Type B pancreatic cell (in vitro differentiated cells): ENCODE results near the gene CD93. TPM values are rescaled to one million over a fixed set of nuclear protein-coding genes. Genes with fewer than 3 reads are reported as not detected.

Experiments
- DNase-seq: peaks from one replicate; pipeline ENCODE4 v3.0.0; 2021; ENCODE audit warnings: mixed read lengths; ENCODE audit not compliant: unreplicated experiment; ENCODE audit errors: extremely low spot score
- H3K27ac Mint-ChIP-seq: 2 replicates; pipeline ENCODE4 v1.8.0; 2021; ENCODE audit warnings: mild to moderate bottlenecking, mixed read lengths
- H3K27me3 Mint-ChIP-seq: 2 replicates; pipeline ENCODE4 v1.8.0; 2021; ENCODE audit warnings: mixed read lengths
- H3K36me3 Mint-ChIP-seq: 2 replicates; pipeline ENCODE4 v1.8.0; 2021; ENCODE audit warnings: mixed read lengths
- H3K4me1 Mint-ChIP-seq: one replicate; pipeline ENCODE4 v1.8.0; 2021; ENCODE audit warnings: mixed read lengths; ENCODE audit not compliant: unreplicated experiment
- H3K4me3 Mint-ChIP-seq: 2 replicates; pipeline ENCODE4 v1.8.0; 2021; ENCODE audit warnings: mild to moderate bottlenecking, mixed read lengths
- H3K9me3 Mint-ChIP-seq: 2 replicates; pipeline ENCODE4 v1.8.0; 2021; ENCODE audit warnings: mixed read lengths
- long read RNA-seq: library from polyadenylated mRNA; unstranded; transcript quantifications from one replicate; pipeline ENCODE4 v2.0.0, GENCODE V29; 2020
- total RNA-seq: library from RNA; stranded (reverse); gene quantifications from 2 replicates; pipeline ENCODE4 v1.2.1, GENCODE V29; 2021; ENCODE audit warnings: low replicate concordance
- TF ChIP-seq, protein P1 (sequence below): fragments of 200-600 bp; sonication (generic); conservative IDR thresholded peaks from 2 replicates; pipeline ENCODE4 v1.5.0; 2021; ENCODE audit warnings: antibody characterized with exemption, mild to moderate bottlenecking

CD93 gene, protein sequence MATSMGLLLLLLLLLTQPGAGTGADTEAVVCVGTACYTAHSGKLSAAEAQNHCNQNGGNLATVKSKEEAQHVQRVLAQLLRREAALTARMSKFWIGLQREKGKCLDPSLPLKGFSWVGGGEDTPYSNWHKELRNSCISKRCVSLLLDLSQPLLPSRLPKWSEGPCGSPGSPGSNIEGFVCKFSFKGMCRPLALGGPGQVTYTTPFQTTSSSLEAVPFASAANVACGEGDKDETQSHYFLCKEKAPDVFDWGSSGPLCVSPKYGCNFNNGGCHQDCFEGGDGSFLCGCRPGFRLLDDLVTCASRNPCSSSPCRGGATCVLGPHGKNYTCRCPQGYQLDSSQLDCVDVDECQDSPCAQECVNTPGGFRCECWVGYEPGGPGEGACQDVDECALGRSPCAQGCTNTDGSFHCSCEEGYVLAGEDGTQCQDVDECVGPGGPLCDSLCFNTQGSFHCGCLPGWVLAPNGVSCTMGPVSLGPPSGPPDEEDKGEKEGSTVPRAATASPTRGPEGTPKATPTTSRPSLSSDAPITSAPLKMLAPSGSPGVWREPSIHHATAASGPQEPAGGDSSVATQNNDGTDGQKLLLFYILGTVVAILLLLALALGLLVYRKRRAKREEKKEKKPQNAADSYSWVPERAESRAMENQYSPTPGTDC
- 0.05 TPM in 1 of 2 replicates, not detected in the other for total RNA-seq
- long read RNA-seq, result 0 reads

DNA sequence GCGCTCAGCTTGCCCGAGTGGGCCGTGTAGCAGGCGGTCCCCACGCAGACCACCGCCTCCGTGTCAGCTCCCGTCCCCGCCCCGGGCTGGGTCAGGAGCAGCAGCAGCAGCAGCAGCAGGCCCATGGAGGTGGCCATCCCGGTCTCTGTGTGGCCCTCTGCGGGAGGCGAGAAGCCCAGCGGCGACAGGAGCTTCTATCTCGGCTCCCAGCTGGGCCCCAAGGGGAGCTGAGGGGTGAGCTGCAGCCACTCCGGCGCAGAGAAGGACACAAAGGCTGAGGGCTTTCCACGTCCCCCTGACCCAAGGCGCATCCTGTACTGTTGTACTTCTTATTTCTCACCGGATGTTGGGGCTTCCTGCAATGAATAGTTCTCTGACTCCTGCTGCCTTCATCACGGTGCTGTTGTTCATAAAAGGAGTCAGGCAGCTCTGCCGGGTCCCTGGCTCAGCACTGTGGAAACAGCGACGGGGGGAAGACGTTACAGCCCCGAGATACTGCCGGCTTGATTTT is at the start of gene CD93:
CD93 (minus strand) TSS at position 269 of the 511 bp plus-strand sequence; CDS start at position 137, 132 bp downstream.
- peaks cover 24% of the 10 kb centered on the region for H3K4me1 Mint-ChIP-seq
- H3K27ac Mint-ChIP-seq, result no peak within 1 kb of the TSS
- H3K27me3 Mint-ChIP-seq, result peaks cover 22% of the 10 kb centered on the region
- no peaks in the 10 kb centered on the region for H3K9me3 Mint-ChIP-seq
- DNase-seq, result no peak
- TF ChIP-seq, protein P1, sequence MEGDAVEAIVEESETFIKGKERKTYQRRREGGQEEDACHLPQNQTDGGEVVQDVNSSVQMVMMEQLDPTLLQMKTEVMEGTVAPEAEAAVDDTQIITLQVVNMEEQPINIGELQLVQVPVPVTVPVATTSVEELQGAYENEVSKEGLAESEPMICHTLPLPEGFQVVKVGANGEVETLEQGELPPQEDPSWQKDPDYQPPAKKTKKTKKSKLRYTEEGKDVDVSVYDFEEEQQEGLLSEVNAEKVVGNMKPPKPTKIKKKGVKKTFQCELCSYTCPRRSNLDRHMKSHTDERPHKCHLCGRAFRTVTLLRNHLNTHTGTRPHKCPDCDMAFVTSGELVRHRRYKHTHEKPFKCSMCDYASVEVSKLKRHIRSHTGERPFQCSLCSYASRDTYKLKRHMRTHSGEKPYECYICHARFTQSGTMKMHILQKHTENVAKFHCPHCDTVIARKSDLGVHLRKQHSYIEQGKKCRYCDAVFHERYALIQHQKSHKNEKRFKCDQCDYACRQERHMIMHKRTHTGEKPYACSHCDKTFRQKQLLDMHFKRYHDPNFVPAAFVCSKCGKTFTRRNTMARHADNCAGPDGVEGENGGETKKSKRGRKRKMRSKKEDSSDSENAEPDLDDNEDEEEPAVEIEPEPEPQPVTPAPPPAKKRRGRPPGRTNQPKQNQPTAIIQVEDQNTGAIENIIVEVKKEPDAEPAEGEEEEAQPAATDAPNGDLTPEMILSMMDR, result no peak
- no peak within 1 kb of the TSS for H3K4me3 Mint-ChIP-seq
- no peaks in the 10 kb centered on the region for H3K36me3 Mint-ChIP-seq

DNA sequence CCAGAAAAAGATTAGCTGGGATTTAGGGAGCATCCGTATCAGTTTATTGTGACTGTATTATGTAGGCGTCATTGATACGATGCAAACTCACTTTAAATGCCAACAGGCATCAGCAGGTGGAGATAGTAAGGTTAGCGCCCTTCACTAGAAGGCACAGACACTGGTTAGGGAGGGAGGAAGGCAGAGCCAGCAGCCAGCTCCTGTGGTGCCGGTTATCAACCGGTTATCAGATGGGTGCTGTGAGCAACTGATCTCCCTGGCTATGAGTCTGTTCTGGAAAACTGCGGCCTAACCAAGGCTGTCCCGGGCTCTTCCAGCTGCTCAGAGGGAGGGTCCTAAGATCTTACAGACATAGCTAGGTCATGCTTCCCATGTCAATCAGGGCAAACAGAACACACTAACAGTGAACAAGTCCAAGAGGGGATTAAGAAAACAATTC is 47.5 kb upstream of the CD93 start:
- no peak overlapping the region for H3K27ac Mint-ChIP-seq
- no peak for DNase-seq
- peaks cover 3% of the 10 kb centered on the region for H3K9me3 Mint-ChIP-seq
- no peak overlapping the region for H3K4me3 Mint-ChIP-seq
- no peaks in the 10 kb centered on the region for H3K27me3 Mint-ChIP-seq
- TF ChIP-seq, protein P1, result no peak
- no peaks in the 10 kb centered on the region for H3K4me1 Mint-ChIP-seq
- no peaks in the 10 kb centered on the region for H3K36me3 Mint-ChIP-seq

DNA sequence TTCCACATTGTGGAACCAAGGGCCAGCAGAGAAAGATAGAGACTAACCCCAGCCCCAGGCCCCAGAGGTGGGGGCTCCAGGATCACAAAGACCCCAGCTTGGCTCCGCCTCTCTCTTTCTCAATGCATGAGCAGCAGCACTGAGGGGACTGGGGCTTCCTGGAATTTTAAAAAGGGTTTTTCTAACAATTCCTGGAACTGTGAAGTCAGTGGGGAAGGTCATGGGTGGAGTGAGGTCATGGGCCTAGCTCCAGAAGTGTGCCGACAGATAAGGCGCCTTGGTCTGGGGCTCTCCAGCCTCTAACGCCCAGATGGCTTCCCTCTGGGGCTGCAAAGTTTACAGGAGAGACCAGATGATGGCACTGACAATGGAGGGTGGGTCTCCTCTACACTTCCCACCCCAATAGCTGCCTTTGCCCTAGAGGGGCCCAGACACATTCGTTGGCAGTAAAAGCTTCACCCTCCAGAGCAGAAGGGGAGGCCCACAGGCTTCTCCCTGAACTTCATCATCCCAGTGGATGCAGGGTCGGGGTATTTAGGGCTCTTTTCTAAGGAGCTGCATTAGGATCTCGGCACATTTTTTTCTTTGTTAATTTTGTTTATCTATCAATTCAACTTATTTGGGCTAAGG is 46.9 kb upstream of the CD93 start:
- Mint-ChIP-seq H3K9me3 (peaks cover 3% of the 10 kb centered on the region), H3K27ac (no peak overlapping the region), H3K36me3 (no peaks in the 10 kb centered on the region), H3K4me3 (no peak overlapping the region), H3K27me3 (no peaks in the 10 kb centered on the region), H3K4me1 (no peaks in the 10 kb centered on the region)
- no peak for DNase-seq
- TF ChIP-seq, protein P1, result no peak

DNA sequence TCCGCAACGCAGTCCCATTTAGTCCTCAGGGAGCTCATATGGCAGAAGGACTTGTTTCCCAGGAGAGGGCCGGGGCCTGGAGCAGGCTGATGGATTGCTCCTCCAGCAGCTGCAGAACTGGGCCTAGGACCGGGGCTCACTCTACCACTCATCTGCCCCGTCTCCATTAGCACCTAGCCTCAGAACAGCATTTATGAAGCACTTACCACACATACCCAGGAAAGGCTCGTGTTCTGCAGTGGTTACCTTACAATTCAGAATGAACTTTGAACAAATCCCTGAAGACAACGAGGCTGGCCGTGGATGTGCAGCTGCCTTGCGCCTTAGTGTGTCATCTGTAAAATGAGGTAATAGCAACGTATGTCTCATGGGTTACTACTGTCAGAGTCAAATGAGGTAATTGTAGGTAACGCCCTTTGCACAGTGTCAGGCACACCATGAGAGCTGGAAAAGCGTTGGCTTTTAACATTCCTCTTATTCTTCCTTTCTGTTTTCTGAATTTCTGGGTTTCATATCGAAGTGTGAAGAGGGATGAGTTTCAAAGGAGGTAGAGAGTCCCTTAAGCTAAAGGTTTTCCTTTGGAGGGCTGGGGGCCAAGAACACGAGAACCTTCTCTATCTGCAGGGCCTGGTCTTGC is 46.3 kb upstream of the CD93 start:
- H3K4me3 Mint-ChIP-seq, result no peak overlapping the region
- DNase-seq, result no peak
- peaks cover 3% of the 10 kb centered on the region for H3K9me3 Mint-ChIP-seq
- no peaks in the 10 kb centered on the region for H3K36me3 Mint-ChIP-seq
- no peak overlapping the region for H3K27ac Mint-ChIP-seq
- no peaks in the 10 kb centered on the region for H3K4me1 Mint-ChIP-seq
- H3K27me3 Mint-ChIP-seq, result no peaks in the 10 kb centered on the region
- TF ChIP-seq, protein P1, result no peak

DNA sequence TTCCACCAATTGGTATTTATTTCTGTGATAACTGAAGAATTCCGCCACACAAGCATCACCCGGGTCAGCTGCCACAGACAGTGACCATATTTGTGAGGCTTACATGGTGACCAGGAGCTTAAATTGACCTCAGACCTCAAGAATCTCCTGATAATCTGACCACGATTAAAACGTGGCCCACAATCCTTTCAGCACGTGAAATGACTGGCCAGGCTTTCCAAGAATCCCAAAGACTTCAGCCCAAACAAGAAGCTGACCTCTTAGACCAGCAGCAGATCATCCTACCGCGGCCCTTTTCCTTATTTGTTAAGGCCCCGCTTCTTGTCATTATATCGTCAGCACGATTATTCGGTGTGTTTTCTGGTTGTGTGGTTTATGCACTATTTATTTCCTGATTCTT is 45.6 kb upstream of the CD93 start:
- H3K36me3 Mint-ChIP-seq, result no peaks in the 10 kb centered on the region
- peaks cover 3% of the 10 kb centered on the region for H3K9me3 Mint-ChIP-seq
- TF ChIP-seq, protein P1, result no peak
- H3K27ac Mint-ChIP-seq, result no peak overlapping the region
- no peaks in the 10 kb centered on the region for H3K27me3 Mint-ChIP-seq
- H3K4me1 Mint-ChIP-seq, result no peaks in the 10 kb centered on the region
- H3K4me3 Mint-ChIP-seq, result no peak overlapping the region
- DNase-seq, result no peak
